Prostate gland (tissue), 2 donors: Measurements from ENCODE around the gene BPIFB6.

Source experiments
- CTCF ChIP-seq, 4 experiments: fragments of 200-600 bp in 2 of 4; fragments of 450-650 bp in 2 of 4; sonication (generic) in 2 of 4; IDR thresholded peaks; 1 replicate in 3 of 4; 2 replicates in 1 of 4; pipeline ENCODE4 v1.5.1; 2016 to 2019; ENCODE audit warnings: antibody characterized with exemption in 4 of 4, mild to moderate bottlenecking in 2 of 4, moderate library complexity in 2 of 4
- POLR2A ChIP-seq: fragments of 450-650 bp; IDR thresholded peaks from one replicate; pipeline ENCODE4 v1.6.1; 2016; ENCODE audit warnings: antibody characterized with exemption, mild to moderate bottlenecking

- TF ChIP-seq CTCF (IDR thresholded peaks at IDR 0.05) (no peak), POLR2A (no peak)
Observed at GRCh38 chr20:33067806-33068205, 36.4 kb downstream of the BPIFB6 start.
